HepG2 (cell line): Measurements from ENCODE around the gene HABP4. TPM values are rescaled to one million over a fixed set of nuclear protein-coding genes. Genes with fewer than 3 reads are reported as not detected.

Experiments used
- CAMTA2 ChIP-seq: sonication (generic); formaldehyde crosslinking; IDR thresholded peaks from 2 replicates; pipeline ENCODE4 v1.4.0; 2020; ENCODE audit warnings: mild to moderate bottlenecking, missing genetic modification reagents, borderline replicate concordance
- FOXO1 ChIP-seq: sonication (generic); formaldehyde crosslinking; IDR thresholded peaks from 2 replicates; pipeline ENCODE4 v1.4.0; 2020; ENCODE audit warnings: missing genetic modification reagents
- GABPB1 ChIP-seq: IDR thresholded peaks from 2 replicates; pipeline ENCODE4 v1.6.1; 2016; ENCODE audit warnings: mild to moderate bottlenecking, missing genetic modification reagents, moderate library complexity, missing compliant biosample characterization
- HNRNPL ChIP-seq: fragments of 200-400 bp; formaldehyde crosslinking; IDR thresholded peaks from 2 replicates; pipeline ENCODE4 v1.6.1; 2017; ENCODE audit warnings: mild to moderate bottlenecking, low read depth, low read length
- MLLT10 ChIP-seq: sonication (generic); formaldehyde crosslinking; IDR thresholded peaks from 2 replicates; pipeline ENCODE4 v1.4.0; 2020; ENCODE audit warnings: missing genetic modification reagents
- NFE2L2 ChIP-seq: fragments of 150-350 bp; IDR thresholded peaks from 2 replicates; pipeline ENCODE4 v1.6.1; 2014; ENCODE audit warnings: low read length
- NFRKB ChIP-seq: fragments of 450-650 bp; IDR thresholded peaks from 2 replicates; pipeline ENCODE4 v1.6.1; 2017
- POGZ ChIP-seq: sonication (generic); formaldehyde crosslinking; IDR thresholded peaks from 2 replicates; pipeline ENCODE4 v1.4.0; 2020; ENCODE audit warnings: mild to moderate bottlenecking, missing genetic modification reagents
- SMAD3 ChIP-seq: sonication (generic); formaldehyde crosslinking; IDR thresholded peaks from 2 replicates; pipeline ENCODE4 v1.4.0; 2020; ENCODE audit warnings: missing genetic modification reagents
- SRF ChIP-seq: IDR thresholded peaks from 2 replicates; pipeline ENCODE4 v1.6.1; 2011; ENCODE audit warnings: mild to moderate bottlenecking, low read depth, low read length, moderate library complexity
- ZBTB1 ChIP-seq: sonication (generic); formaldehyde crosslinking; IDR thresholded peaks from 2 replicates; pipeline ENCODE4 v1.4.0; 2020; ENCODE audit warnings: missing genetic modification reagents, borderline replicate concordance
- ZBTB33 ChIP-seq: sonication (generic); formaldehyde crosslinking; IDR thresholded peaks from 2 replicates; pipeline ENCODE4 v1.4.0; 2020; ENCODE audit warnings: missing genetic modification reagents
- ZNF225 ChIP-seq: sonication (generic); formaldehyde crosslinking; IDR thresholded peaks from 2 replicates; pipeline ENCODE4 v1.4.0; 2020; ENCODE audit warnings: mild to moderate bottlenecking, missing genetic modification reagents
- ZNF329 ChIP-seq: sonication (generic); formaldehyde crosslinking; IDR thresholded peaks from 2 replicates; pipeline ENCODE4 v1.9.0; 2021; ENCODE audit warnings: low read depth, mild to moderate bottlenecking, missing genetic modification reagents
- ZNF567 ChIP-seq: sonication (generic); formaldehyde crosslinking; IDR thresholded peaks from 2 replicates; pipeline ENCODE4 v1.8.1; 2023; ENCODE audit warnings: mild to moderate bottlenecking, missing genetic modification reagents, borderline replicate concordance
- ZNF607 ChIP-seq: sonication (generic); formaldehyde crosslinking; IDR thresholded peaks from 2 replicates; pipeline ENCODE4 v1.5.1; 2020; ENCODE audit warnings: missing genetic modification reagents, mild to moderate bottlenecking, borderline replicate concordance
- ZNF619 ChIP-seq: sonication (generic); formaldehyde crosslinking; IDR thresholded peaks from 2 replicates; pipeline ENCODE4 v1.4.0; 2020; ENCODE audit warnings: mild to moderate bottlenecking, missing genetic modification reagents
- ZNF670 ChIP-seq: sonication (generic); formaldehyde crosslinking; IDR thresholded peaks from 2 replicates; pipeline ENCODE4 v1.8.0; 2022; ENCODE audit warnings: mild to moderate bottlenecking, missing genetic modification reagents, borderline replicate concordance
- ZXDC ChIP-seq: sonication (generic); formaldehyde crosslinking; IDR thresholded peaks from 2 replicates; pipeline ENCODE4 v1.5.0; 2020; ENCODE audit warnings: mild to moderate bottlenecking, missing genetic modification reagents
- polyA plus RNA-seq, 8 experiments: library from polyadenylated mRNA; depleted of rRNA in 3 of 8; stranded (reverse) in 7 of 8; unstranded in 1 of 8; fragments of >200 nt; fragmentation: Illumina TruSeq in 4 of 8; extraction: Trizol in 4 of 8; gene quantifications; 2 replicates each; pipeline versions ENCODE4 v1.2.1 to v1.2.3, GENCODE V29; 2011 to 2016; ENCODE audit warnings: low read depth in 4 of 8, missing spikeins in 1 of 8, mixed read lengths in 1 of 8; ENCODE audit not compliant: insufficient read depth in 1 of 8
- total RNA-seq, 5 experiments: library from RNA; depleted of rRNA; stranded (reverse); fragments of >200 nt; fragmentation: Illumina TruSeq; extraction: Trizol; gene quantifications; 2 replicates each; pipeline ENCODE4 v1.2.3, GENCODE V29; 2016; ENCODE audit warnings: low read depth in 1 of 5
- TF ChIP-seq, protein P1 (sequence below): sonication (generic); formaldehyde crosslinking; IDR thresholded peaks from 2 replicates; pipeline ENCODE4 v1.8.0; 2022; ENCODE audit warnings: low read depth, missing genetic modification reagents

The HABP4 gene
- total and polyA plus RNA-seq, 2 of the 13 experiments (the other 11 are each of a cell fraction or from before 2014, with no cell fraction given): 14.3 to 26.6 TPM

GRCh38 chr9:96436456-96437126 is 13.4 kb upstream of the HABP4 start (continued):
- TF ChIP-seq ZXDC (CRISPR knock-in tag) (no peak; the same call in 1 of the 2 replicates), ZNF670 (peak; percentile 60; the same call in 1 of the 2 replicates), POGZ (peak; percentile 72), SMAD3 (CRISPR knock-in tag) (peak; percentile 77; the same call in 1 of the 2 replicates), ZBTB33 (CRISPR knock-in tag) (peak; percentile 72), ZNF329 (CRISPR knock-in tag) (no peak), GABPB1 (CRISPR knock-in tag) (peak; percentile 43), MLLT10 (CRISPR knock-in tag) (no peak), CAMTA2 (CRISPR knock-in tag) (0 out of 2 replicates have a peak, but pooled peaks have one; percentile 31), ZNF567 (no peak), FOXO1 (CRISPR knock-in tag) (peak; percentile 65; the same call in 1 of the 2 replicates), HNRNPL (no peak), NFE2L2 (no peak), SRF (no peak), ZNF607 (CRISPR knock-in tag) (peak; percentile 90; the same call in 1 of the 2 replicates), ZBTB1 (CRISPR knock-in tag) (no peak; the same call in 1 of the 2 replicates), NFRKB (no peak), ZNF225 (no peak), ZNF619 (CRISPR knock-in tag) (no peak)
- TF ChIP-seq, protein P1, sequence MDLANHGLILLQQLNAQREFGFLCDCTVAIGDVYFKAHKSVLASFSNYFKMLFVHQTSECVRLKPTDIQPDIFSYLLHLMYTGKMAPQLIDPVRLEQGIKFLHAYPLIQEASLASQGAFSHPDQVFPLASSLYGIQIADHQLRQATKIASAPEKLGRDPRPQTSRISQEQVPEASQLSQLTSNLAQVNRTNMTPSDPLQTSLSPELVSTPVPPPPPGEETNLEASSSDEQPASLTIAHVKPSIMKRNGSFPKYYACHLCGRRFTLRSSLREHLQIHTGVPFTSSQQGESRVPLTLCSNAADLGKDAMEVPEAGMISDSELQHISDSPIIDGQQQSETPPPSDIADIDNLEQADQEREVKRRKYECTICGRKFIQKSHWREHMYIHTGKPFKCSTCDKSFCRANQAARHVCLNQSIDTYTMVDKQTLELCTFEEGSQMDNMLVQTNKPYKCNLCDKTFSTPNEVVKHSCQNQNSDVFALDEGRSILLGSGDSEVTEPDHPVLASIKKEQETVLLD (CRISPR knock-in tag): peak; percentile 20; the same call in 1 of the 2 replicates
